C4-2B (cell line): Measurements from ENCODE around the gene ARHGEF12.

ENCODE experiments used
- ZFX ChIP-seq: fragments of 450-650 bp; IDR thresholded peaks from 2 replicates; pipeline ENCODE4 v1.6.1; 2017
- TF ChIP-seq, protein P1 (sequence below): fragments of 450-650 bp; conservative IDR thresholded peaks from 2 replicates; pipeline ENCODE4 v1.5.1; 2017; ENCODE audit warnings: mild to moderate bottlenecking

DNA sequence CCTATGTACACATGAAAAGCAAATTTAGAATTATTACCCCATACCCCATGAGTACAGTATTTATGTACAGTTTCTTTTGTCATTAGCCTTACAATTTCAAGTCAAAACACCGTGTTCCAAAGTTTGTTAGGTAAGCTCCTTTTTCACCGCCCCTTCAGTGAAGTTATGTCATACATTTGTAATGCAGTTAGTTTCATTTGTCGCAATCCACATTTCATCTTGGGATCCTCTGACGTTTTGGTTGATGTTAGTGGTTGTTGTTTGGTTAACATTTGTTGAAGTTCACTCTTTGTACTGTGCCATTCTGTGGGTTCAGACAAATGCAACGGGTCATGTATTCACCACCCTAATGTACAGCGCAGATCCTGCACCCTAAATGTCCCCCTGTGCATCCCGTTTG, 45.2 kb downstream of the ARHGEF12 start:
- TF ChIP-seq, protein P1, sequence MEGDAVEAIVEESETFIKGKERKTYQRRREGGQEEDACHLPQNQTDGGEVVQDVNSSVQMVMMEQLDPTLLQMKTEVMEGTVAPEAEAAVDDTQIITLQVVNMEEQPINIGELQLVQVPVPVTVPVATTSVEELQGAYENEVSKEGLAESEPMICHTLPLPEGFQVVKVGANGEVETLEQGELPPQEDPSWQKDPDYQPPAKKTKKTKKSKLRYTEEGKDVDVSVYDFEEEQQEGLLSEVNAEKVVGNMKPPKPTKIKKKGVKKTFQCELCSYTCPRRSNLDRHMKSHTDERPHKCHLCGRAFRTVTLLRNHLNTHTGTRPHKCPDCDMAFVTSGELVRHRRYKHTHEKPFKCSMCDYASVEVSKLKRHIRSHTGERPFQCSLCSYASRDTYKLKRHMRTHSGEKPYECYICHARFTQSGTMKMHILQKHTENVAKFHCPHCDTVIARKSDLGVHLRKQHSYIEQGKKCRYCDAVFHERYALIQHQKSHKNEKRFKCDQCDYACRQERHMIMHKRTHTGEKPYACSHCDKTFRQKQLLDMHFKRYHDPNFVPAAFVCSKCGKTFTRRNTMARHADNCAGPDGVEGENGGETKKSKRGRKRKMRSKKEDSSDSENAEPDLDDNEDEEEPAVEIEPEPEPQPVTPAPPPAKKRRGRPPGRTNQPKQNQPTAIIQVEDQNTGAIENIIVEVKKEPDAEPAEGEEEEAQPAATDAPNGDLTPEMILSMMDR, result no peak
- TF ChIP-seq ZFX, result no peak
